Measurements from ENCODE around the gene CACTIN.

GRCh38 chr19:3599776-3600187 is 26.8 kb downstream of the CACTIN start:
- no peak for TF ChIP-seq CTCF (conservative IDR thresholded peaks at IDR 0.05; ENCODE audit: low read depth, low read length)
- TF ChIP-seq EZH2 (IDR thresholded peaks at IDR 0.05; ENCODE audit: borderline replicate concordance, low read depth, low read length, poor library complexity, severe bottlenecking) = no peak

All from A673 (cell line).